Effector memory CD4-positive, alpha-beta T cell (primary cell): Measurements from ENCODE around the gene BBS9.

Source experiments
- DNase-seq, 3 donors: peaks; one replicate each; pipeline ENCODE4 v3.0.0-alpha.2; 2020
- H3K27ac ChIP-seq: 2 replicates; pipeline ENCODE4 v1.7.0; 2013; ENCODE audit warnings: mild to moderate bottlenecking, low read length, moderate library complexity; ENCODE audit not compliant: insufficient read depth, poor library complexity, severe bottlenecking
- H3K27me3 ChIP-seq: replicated peaks from 2 replicates; pipeline ENCODE4 v1.7.0; 2013; ENCODE audit warnings: mild to moderate bottlenecking, low read length; ENCODE audit not compliant: insufficient read depth, control insufficient read depth, poor library complexity, severe bottlenecking
- H3K36me3 ChIP-seq: 2 replicates; pipeline ENCODE4 v1.7.0; 2013; ENCODE audit warnings: mild to moderate bottlenecking, low read length, moderate library complexity; ENCODE audit not compliant: control insufficient read depth, insufficient read depth
- H3K4me1 ChIP-seq: 2 replicates; pipeline ENCODE4 v1.7.0; 2013; ENCODE audit warnings: low read length, mild to moderate bottlenecking; ENCODE audit not compliant: control insufficient read depth, insufficient read depth, poor library complexity, severe bottlenecking
- H3K4me3 ChIP-seq: 2 replicates; pipeline ENCODE4 v1.7.0; 2013; ENCODE audit warnings: low read length, low read depth, mild to moderate bottlenecking; ENCODE audit not compliant: insufficient read depth, poor library complexity, severe bottlenecking
- H3K9me3 ChIP-seq: 2 replicates; pipeline ENCODE4 v1.7.0; 2013; ENCODE audit warnings: mild to moderate bottlenecking, low read length, moderate library complexity; ENCODE audit not compliant: control insufficient read depth

The BBS9 gene

DNA sequence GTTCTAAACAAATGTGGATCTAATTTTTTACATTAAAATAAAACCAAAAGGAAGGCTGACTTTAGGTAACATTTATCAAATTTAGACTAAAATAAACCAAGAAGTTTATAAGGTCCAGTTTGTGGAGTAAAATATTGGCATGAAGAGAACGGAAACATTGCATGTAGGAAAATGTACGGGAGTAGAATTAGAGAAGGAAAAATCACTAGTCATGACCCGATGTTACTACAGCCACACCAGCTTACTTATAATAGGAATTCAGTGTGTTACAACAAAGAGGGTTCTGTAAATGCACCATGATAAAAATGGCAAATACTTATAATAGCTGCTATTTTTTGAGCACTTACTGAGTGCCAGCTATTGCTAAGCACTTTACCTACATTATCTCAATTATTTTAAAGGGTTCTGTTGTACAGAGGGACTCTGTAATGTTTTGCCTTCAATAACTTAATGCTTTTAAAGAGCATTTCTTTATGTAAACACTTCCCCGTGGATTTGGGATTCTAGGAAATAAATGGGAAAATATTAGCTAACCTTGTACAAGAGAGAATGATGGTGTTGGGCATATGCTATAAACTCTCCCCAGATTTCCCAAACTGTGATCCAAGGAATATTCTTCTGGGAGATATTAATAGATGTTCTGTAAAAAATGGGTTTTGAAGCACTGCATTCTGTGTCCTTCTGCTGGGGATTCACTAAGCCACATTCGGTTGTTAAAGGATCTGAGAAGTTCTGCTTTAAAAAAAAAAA, 296.7 kb downstream of the BBS9 start:
- no peak overlapping the region for H3K4me3 ChIP-seq
- H3K27ac ChIP-seq, result no peak overlapping the region
- H3K36me3 ChIP-seq, result no peaks in the 10 kb centered on the region
- DNase-seq, result no peak
- no peaks in the 10 kb centered on the region for H3K9me3 ChIP-seq
- H3K27me3 ChIP-seq, result no peaks in the 10 kb centered on the region
- H3K4me1 ChIP-seq, result no peaks in the 10 kb centered on the region

DNA sequence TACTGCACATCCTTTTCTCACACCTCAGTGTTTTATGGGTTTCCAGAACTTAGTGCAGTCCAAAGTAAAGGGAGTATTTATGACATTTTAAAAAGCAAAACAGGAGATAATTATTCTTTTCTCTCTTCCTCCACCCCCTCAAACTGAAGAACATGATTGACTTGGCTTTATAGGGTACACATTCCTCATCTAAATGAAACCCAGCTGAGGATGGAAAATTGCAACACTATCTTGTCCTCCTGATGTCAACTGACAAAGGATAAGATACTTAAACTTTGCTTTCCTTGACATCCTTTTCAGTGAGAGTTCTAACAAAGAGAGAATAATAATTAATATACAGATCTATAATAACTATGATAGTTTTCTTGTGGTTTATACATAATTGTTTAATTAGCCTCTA, 299.1 kb downstream of the BBS9 start:
- no peak overlapping the region for H3K4me3 ChIP-seq
- no peaks in the 10 kb centered on the region for H3K36me3 ChIP-seq
- no peak overlapping the region for H3K27ac ChIP-seq
- H3K4me1 ChIP-seq, result no peaks in the 10 kb centered on the region
- no peaks in the 10 kb centered on the region for H3K9me3 ChIP-seq
- DNase-seq, result no peak
- no peaks in the 10 kb centered on the region for H3K27me3 ChIP-seq

DNA sequence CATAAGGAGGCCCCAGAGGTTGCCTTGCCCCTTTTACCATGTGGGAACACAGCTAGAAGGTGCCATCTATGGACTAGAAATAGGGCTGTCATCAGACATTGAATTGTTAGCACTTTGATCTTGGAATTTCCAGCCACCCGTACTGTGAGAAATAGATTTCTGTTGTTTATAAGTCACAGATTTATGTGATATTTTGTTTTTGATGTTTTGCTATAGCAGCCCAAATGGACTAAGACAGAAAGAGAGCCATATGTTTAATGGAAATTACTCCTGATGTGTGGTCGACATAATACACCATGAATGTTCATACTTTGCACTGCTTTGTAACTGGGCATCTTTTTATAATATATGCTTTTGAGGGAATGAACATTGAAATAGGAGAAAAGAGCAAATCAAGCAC, 302.2 kb downstream of the BBS9 start:
- DNase-seq, result no peak
- Histone ChIP-seq H3K4me1 (no peaks in the 10 kb centered on the region), H3K9me3 (no peaks in the 10 kb centered on the region), H3K4me3 (no peak overlapping the region), H3K27ac (no peak overlapping the region), H3K27me3 (no peaks in the 10 kb centered on the region), H3K36me3 (no peaks in the 10 kb centered on the region)

DNA sequence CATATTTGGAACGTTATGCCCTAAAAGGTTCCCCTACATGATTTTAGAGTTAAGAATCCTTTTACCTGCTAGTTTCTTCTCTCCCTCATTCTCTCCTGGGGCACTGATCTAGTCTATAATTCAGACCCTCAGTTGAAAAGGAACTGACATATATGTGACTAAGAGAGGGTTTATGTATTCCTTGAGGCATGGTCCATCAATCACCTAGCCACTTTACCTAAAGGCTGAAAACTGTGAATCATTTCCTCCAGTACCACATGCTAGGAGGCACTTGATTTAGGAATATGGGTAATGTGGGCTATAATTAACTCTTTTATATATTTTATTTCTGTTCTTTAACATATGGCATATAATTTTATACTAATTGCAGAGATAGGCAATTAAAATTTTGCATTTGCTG, 303.5 kb downstream of the BBS9 start:
- H3K4me1 ChIP-seq, result no peaks in the 10 kb centered on the region
- H3K9me3 ChIP-seq, result no peaks in the 10 kb centered on the region
- H3K36me3 ChIP-seq, result no peaks in the 10 kb centered on the region
- H3K4me3 ChIP-seq, result no peak overlapping the region
- no peaks in the 10 kb centered on the region for H3K27me3 ChIP-seq
- H3K27ac ChIP-seq, result no peak overlapping the region
- DNase-seq, result no peak

DNA sequence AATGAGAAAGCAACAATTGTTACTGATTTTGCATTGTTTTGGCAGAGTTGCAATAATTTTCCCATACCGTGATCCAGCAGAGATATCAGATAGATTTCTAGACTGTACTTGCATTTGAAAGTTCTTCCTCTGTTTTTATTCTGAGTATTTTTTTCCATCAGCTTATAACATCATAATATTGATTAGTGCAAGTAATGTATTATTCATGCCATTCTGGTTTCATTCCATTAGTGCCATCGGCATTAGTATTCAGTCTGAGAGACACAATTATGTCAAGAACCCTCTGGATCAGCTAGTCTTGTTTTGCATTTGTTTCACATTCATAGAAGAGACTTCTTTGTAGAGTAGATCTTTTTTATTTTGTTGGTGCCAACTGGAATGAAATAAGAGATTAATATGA, 304.0 kb downstream of the BBS9 start:
- Histone ChIP-seq H3K4me1 (no peaks in the 10 kb centered on the region), H3K27me3 (no peaks in the 10 kb centered on the region), H3K9me3 (no peaks in the 10 kb centered on the region), H3K4me3 (no peak overlapping the region), H3K36me3 (no peaks in the 10 kb centered on the region), H3K27ac (no peak overlapping the region)
- no peak for DNase-seq

DNA sequence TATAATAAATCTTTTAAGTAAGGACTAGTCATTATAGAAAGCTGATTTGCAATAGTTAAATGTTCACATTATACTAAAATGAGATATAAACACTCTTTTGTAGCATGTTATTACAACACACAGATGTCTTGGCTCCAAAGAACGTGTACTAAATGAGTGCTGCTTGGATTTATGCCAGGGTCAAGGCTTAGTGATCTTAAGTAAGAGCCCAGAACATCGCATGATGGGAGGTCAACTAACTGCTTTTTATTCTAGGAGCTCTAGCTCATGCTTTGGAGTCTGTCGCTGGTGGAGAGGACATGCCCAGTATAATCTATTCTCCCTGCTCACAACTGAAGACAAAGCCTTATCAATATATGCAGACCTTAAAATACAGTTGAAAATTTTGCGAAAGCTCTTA, 315.1 kb downstream of the BBS9 start:
- Histone ChIP-seq H3K9me3 (no peaks in the 10 kb centered on the region), H3K27ac (no peak overlapping the region), H3K27me3 (no peaks in the 10 kb centered on the region), H3K36me3 (no peaks in the 10 kb centered on the region), H3K4me3 (no peak overlapping the region), H3K4me1 (no peaks in the 10 kb centered on the region)
- no peak for DNase-seq

DNA sequence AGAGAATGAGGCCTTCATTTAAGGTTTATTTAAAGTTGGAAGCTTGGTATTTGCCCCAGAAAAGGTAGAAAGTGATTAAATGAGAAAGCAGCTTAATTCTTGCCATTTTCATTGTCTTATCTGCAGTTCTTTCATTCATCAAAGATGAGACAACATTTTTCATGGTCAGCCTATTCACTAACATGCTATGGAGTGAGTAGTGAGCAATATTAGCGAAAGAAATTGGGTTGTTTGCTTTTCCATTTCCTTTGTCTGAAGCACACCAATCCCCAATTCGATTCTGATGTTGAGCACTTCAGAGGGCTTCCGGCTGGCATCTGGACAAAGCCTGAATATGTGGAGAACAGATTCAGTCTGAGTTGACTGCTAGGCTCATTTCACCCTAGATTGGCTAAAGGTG, 317.2 kb downstream of the BBS9 start:
- Histone ChIP-seq H3K9me3 (no peaks in the 10 kb centered on the region), H3K27ac (no peak overlapping the region), H3K36me3 (no peaks in the 10 kb centered on the region), H3K4me1 (no peaks in the 10 kb centered on the region), H3K4me3 (no peak overlapping the region), H3K27me3 (no peaks in the 10 kb centered on the region)
- no peak for DNase-seq

DNA sequence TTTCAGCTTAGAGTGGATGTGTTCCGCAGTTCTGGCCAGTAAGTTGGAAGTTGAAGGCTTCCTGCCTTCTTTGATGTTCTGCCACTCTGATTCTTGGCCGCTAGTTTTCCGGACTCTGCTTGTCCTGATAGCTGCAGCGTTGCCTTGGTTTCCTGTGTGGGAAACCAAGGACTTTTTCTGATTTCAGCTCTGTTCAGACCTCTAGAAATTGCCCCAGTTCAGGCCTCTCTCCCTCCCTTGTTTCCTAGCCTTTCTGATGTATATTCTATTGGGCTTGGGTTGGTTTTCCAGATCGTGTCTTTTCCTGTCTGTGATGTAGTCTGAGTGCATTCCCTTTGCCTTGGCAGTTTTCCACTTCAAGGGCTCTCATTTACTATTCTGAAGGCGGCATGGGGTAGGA, 318.7 kb downstream of the BBS9 start:
- Histone ChIP-seq H3K4me1 (no peaks in the 10 kb centered on the region), H3K9me3 (no peaks in the 10 kb centered on the region), H3K27ac (no peak overlapping the region), H3K36me3 (no peaks in the 10 kb centered on the region), H3K4me3 (no peak overlapping the region), H3K27me3 (no peaks in the 10 kb centered on the region)
- no peak for DNase-seq

DNA sequence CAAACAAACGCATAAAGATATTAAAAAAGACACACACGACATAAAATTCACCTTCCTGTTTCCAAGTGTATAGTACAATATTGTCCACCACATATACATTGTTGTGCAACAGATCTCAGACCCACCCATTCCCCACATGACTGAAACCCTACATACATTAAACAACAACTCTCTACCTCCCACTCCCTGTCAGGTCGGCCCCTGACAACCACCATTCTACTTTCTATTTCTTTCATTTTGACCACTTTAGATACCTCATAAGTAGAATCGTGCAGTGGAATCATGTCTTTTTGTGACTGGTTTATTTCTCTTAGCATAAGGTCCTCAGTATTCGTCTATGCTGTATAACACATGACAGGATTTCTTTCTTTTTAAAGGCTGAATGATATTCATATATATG, 320.5 kb downstream of the BBS9 start:
- Histone ChIP-seq H3K27me3 (no peaks in the 10 kb centered on the region), H3K4me3 (no peak overlapping the region)
- no peak for DNase-seq

DNA sequence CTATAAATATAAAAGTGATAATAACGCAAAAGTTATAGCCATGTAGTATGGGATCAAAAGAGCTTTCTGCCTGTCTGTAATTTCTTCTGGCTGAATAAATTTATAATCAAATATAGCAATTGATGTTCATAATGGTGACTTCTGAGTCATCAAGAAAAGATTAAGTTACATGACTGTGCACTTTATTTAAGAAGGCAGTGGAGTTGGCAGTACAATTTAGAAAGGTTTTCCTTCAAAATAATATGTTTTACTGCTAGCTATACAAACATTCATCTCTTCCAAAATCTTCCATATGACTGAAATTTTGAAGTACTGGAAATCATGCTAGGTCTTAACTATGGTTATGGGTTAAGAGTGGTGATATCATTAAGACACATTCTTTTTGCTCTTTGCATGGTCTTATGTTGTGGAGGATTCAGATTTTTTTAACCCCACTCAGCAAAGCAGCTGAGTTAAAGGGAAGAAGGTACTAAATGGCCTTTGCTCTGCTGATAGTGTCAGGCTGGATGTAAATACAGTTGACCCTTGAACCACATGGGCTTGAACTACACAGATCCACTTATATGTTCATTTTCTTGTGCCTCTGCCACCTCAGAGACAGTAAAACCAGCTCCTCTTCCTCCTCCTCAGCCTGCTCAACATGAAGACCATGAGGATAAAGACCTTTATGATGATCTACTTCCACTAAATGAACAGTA, 323.6 kb downstream of the BBS9 start:
- DNase-seq, result no peak
- Histone ChIP-seq H3K9me3 (no peaks in the 10 kb centered on the region), H3K4me3 (no peak overlapping the region), H3K4me1 (no peaks in the 10 kb centered on the region), H3K27ac (no peak overlapping the region), H3K36me3 (no peaks in the 10 kb centered on the region), H3K27me3 (no peaks in the 10 kb centered on the region)

More for the DNA sequence above, 320.5 kb downstream of the BBS9 start:
- Histone ChIP-seq H3K4me1 (no peaks in the 10 kb centered on the region), H3K27ac (no peak overlapping the region), H3K9me3 (no peaks in the 10 kb centered on the region), H3K36me3 (no peaks in the 10 kb centered on the region)
